Stimulated activated CD8-positive, alpha-beta memory T cell treated with anti-CD3 and anti-CD28 coated beads, Interleukin-7, amount 100 ng/mL, for 4 hours (primary cell): ENCODE results near the gene MAPK13.
"Not testable (repeated sequence)": the region's sequence is repeated elsewhere in the genome, so short reads cannot be mapped to it uniquely, and the experiment has no call there.

Source experiments
- DNase-seq, 2 donors: peaks; one replicate each; pipeline ENCODE4 v3.0.0-alpha.2; 2020; ENCODE audit warnings: low read depth in 2 of 2

MAPK13 gene

DNA sequence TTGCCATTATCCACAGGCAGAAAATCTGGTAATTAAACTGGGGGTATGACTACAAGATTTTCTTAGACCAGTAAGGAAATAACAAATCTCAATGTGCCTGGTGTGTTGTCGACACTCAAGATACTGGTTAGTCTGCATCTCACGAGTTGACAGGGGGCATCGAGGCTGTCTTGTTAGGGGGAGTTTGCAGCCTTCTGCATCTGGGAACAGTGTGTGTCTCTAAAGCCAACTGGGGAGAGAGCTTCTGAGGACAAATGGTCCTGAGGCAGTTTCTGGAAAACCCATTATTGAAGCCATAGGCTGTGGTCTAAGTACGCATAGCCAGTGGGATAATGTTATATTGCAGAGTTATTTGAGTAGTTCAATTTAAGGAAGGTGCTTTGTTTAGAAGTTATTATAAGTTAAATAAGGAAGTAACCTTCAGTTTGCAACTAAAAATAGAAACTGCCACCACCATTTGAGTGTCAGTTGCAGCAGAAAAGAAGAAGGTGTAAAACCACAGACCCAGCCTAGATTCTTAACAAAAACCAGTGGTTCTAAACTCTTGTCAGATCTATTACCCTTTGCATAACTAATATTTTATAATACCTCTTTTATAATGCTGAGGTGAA, 15.4 kb upstream of the MAPK13 start:
- no peak for DNase-seq

DNA sequence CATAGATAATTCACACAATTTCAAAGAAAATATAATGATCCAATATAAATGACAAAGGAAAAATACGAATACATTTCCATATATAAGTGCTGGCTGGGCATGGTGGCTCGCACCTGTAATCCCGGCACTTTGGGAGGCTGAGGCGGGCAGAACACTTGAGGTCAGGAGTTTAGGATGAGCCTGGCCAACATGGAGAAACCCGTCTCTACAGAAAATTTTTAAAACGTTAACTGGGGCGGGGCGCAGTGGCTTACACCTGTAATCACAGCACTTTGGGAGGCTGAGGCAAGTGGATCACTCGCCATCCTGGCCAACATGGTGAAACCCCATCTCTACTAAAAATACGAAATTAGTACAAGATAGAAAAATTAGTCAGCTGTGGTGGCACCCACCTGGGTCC, 14.9 kb upstream of the MAPK13 start:
- no peak for DNase-seq

- no peak for DNase-seq
Observed at GRCh38 chr6:36116066-36116864, 14.0 kb upstream of the MAPK13 start.

DNA sequence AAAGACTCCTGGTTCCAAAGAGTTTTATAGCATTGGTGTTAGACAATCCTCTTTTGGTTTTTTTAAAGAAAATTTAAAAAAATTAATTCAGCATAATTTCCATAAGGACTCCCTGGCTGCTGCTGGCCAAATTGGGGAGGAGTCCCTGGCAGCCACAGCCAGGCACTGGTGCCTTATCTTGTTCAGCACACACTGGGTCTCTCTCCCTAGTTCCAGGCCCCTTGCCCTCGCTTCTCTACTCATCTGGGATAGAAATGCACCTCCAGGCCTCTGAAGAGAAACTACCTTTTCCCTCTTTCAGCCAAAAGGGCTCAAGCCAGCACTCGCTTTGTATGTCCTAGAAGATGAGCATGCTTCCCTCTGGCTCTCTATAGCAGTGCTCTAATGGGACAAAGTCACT, 13.4 kb upstream of the MAPK13 start:
- DNase-seq, result no peak

- DNase-seq, result no peak
Observed at GRCh38 chr6:36117658-36118549, 12.4 kb upstream of the MAPK13 start.

DNA sequence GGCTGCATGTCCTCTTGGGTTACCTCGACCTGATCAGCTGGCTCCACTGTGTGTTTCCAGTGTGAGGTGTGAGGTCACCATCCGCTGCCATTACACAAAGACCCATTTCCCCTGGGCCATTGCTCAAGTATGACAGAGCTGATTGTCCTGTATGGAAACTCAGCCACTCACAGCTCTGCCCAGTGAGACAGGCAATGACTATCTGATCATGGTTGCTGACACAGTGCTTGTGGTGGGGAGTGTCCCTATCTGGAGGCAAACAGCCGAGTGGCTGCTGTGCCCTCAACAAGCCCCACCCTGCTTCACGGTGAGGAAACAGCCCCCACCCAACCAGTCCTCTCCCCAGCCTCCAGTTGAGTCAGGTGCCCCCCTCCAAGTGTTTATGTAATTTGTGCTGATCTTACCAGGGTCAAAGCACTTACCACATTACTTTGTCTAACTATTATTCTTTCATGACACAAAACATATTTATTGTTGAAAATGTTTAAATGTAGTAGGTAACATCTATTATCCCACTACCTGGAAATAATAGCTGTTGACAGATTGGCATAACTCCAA, 11.7 kb upstream of the MAPK13 start:
- DNase-seq, result peak; percentile 63 to 70

DNA sequence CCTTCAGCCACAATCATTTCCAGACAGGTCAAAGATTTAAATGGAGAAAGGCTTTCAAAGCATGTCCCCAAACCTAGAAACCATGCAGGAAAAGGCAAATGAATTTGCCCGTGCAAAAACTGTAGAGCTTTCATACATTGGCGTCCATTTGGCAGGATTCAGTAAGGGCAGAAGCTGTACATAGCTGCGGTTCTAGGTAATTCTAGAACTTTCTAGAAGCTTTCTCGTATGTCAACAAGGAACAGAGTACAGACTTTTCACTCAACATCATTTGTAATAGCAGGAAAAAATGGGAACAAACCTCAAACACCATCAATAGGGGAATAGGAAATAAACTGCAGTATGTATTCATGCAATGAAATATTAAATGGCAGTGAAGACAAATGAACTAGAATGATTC, 11.1 kb upstream of the MAPK13 start:
- DNase-seq, result no peak

- DNase-seq, result no peak
Observed at GRCh38 chr6:36120018-36120417, 10.3 kb upstream of the MAPK13 start.

DNA sequence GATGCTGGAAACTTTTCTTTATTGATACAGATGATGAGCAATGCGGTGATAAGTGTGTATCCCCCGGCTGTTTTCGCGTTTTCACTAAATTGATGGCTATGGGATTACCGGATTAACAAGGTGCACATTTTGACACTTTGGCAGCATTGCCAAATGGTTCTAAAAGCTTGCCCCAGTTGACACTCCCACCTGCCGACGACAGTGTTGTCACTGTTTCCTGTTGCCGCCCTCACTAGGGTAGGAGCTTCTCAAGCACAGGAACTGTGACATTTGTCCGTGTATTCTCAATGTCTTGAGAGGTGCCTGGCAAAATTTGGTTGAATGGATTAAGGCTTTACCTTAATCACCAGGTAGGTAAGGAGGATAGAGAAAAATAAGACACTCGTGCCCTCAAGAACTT, 9.8 kb upstream of the MAPK13 start:
- DNase-seq, result peak; percentile 62 to 68

- DNase-seq, result peak in 1 of 2 donors; percentile 47
Observed at GRCh38 chr6:36120979-36121786, 9.1 kb upstream of the MAPK13 start.

- no peak for DNase-seq
Observed at GRCh38 chr6:36121787-36122494, 8.4 kb upstream of the MAPK13 start.

- DNase-seq, result no peak
Observed at GRCh38 chr6:36122495-36123269, 7.6 kb upstream of the MAPK13 start.

GRCh38 chr6:36123270-36124139, 6.8 kb upstream of the MAPK13 start:
- peak; percentile 80 to 84 for DNase-seq

DNA sequence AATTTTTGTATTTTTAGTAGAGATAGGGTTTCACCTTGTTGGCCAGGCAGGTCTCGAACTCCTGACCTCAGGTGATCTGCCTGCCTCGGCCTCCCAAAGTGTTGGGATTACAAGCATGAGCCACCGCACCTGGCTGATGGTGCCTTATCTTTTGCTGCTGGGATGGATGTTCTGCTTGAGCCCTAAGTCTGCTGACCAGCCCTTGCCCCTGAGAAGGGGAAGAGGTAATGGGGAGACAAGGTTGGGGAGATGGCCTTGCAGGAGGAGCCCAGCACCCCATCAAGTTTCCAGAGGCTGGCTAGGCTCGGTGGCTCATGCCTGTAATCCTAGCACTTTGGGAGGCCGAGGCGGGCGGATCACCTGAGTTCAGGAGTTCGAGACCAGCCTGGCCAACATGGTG, 6.0 kb upstream of the MAPK13 start:
- DNase-seq, result not testable (repeated sequence)

DNA sequence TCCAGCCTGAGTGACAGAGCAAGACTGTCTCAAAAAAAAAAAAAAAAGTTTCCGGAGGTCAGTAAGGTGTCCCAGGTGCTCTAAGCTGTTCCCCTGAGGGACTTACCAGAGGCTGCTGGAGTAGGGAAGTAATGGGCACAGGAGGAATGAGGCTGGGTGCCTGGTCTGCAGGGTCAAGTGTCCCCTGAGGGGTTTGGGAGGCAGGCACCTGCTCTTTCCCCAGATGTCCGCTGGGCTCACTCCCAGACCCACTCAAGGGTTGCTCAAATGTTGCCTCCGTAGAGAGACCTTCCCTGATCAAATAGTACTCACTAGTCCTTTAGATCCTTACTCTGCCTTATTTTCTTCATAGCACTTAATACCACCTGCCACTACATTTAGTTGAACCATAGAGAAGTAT, 5.4 kb upstream of the MAPK13 start:
- no peak for DNase-seq

DNA sequence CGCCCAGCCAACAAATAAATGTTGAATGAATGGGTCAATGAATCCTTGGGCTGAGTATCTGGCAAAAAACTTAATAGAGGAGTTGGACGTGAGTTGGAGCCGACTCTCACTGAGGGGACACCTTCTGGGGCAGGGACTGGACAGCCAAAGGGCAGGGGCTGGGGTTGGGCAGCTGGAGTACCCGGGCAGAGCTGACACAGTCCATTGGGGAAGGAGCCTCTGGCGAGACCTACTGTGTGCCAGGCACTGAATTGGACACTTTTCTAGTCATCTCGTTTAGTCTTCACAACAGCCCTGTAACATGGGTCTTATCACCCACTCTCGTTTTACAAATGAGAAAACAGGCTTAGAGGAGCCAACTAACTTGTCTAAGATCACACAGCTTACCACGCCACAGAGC, 4.7 kb upstream of the MAPK13 start:
- DNase-seq, result no peak

DNA sequence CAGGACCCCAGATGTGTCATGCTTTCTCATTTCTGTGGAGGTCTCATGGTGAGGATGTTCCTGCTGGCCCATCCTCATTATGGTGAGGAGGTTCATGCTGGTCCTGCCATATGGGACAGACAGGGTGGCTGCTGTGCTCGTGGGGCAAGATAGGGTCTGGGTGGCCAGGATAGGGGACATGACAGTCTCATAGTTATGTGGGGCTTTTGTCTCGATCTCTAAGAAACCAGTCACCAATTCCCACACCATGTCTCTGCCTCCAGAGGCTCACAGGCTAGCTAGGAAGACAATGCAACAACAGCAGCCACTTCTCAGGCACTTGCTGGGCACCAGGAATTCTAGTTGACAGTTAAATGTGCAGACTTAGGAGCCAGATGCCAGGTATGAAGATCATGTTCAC, 4.2 kb upstream of the MAPK13 start:
- DNase-seq, result no peak

DNA sequence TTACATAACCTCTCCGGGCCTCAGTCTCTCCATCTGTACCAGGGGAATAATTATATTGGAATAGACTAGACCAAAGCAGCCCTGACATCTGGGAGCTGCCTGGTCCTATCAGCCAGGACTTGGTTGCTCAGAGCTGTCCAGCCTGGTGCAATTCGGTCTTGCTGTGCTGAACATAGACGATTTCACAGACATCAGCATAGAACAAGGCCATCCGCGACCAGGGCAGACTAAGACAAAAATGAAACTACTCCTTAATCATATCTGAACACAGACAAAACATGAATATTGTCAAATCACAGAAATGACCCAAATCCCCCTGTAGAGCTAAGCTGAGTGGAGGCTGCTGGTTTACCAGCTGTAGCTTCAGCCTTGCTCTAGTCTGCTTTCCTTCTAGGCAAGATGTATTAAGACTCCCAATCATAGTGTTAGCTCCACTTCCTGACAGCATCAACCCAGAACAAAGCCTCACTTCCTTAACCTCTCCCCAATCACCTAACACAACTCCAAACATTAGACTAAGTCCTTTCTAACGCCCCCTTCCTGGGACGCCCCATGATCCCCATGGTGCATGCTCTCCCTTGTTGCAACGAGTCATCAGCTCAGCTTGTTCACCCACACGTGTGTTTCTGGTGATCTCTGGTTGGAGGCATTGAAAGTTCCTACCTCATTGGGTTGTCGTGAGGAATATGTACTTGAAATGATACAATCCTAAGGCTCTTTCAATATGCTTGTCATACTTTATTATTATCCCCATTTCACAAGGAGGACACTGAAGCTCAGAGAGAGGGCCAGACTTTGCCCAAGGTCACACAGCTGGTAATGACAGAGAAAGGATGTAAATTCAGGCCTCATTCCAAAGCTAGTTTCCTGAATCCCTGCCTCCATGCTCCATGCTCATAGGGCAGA, 3.5 kb upstream of the MAPK13 start:
- DNase-seq, result no peak
